ENCODE measurements around the gene MOB4.

Gene MOB4

GRCh38 chr2:197598450-197598849 lies 82.6 kb downstream of the MOB4 start:
- TF ChIP-seq SIN3A (IDR thresholded peaks at IDR 0.05; ENCODE audit: borderline replicate concordance, insufficient read depth, low read length) (no peak), REST (IDR thresholded peaks at IDR 0.05; ENCODE audit: insufficient read depth in 1 of 2, low read depth in 2 of 2, low read length in 2 of 2) (no peak), FOXP2 (optimal IDR thresholded peaks at IDR 0.05; ENCODE audit: borderline replicate concordance, extremely low read depth, extremely low read length, insufficient read depth) (no peak), POLR2AphosphoS5 (IDR thresholded peaks at IDR 0.05; ENCODE audit: low read depth, low read length) (no peak), TAF1 (IDR thresholded peaks at IDR 0.05; ENCODE audit: borderline replicate concordance, insufficient read depth, low read length) (no peak)

GRCh38 chr2:197599285-197599965 lies 83.6 kb downstream of the MOB4 start:
- no peak for TF ChIP-seq FOXP2 (optimal IDR thresholded peaks at IDR 0.05; ENCODE audit: borderline replicate concordance, extremely low read depth, extremely low read length, insufficient read depth)
- no peak for TF ChIP-seq SIN3A (IDR thresholded peaks at IDR 0.05; ENCODE audit: borderline replicate concordance, insufficient read depth, low read length)
- TF ChIP-seq REST (IDR thresholded peaks at IDR 0.05; ENCODE audit: insufficient read depth in 1 of 2, low read depth in 2 of 2, low read length in 2 of 2): no peak
- no peak for TF ChIP-seq TAF1 (IDR thresholded peaks at IDR 0.05; ENCODE audit: borderline replicate concordance, insufficient read depth, low read length)
- TF ChIP-seq POLR2AphosphoS5 (IDR thresholded peaks at IDR 0.05; ENCODE audit: low read depth, low read length): no peak

- TF ChIP-seq TAF1 (IDR thresholded peaks at IDR 0.05; ENCODE audit: borderline replicate concordance, insufficient read depth, low read length) (no peak), SIN3A (IDR thresholded peaks at IDR 0.05; ENCODE audit: borderline replicate concordance, insufficient read depth, low read length) (no peak), FOXP2 (optimal IDR thresholded peaks at IDR 0.05; ENCODE audit: borderline replicate concordance, extremely low read depth, extremely low read length, insufficient read depth) (no peak), REST (IDR thresholded peaks at IDR 0.05; ENCODE audit: insufficient read depth in 1 of 2, low read depth in 2 of 2, low read length in 2 of 2) (no peak), POLR2AphosphoS5 (IDR thresholded peaks at IDR 0.05; ENCODE audit: low read depth, low read length) (no peak)
These were observed 84.4 kb downstream of the MOB4 start for GRCh38 chr2:197600306-197600705.

- no peak for TF ChIP-seq SIN3A (IDR thresholded peaks at IDR 0.05; ENCODE audit: borderline replicate concordance, insufficient read depth, low read length)
- no peak for TF ChIP-seq POLR2AphosphoS5 (IDR thresholded peaks at IDR 0.05; ENCODE audit: low read depth, low read length)
- TF ChIP-seq REST (IDR thresholded peaks at IDR 0.05; ENCODE audit: insufficient read depth in 1 of 2, low read depth in 2 of 2, low read length in 2 of 2): no peak
- TF ChIP-seq TAF1 (IDR thresholded peaks at IDR 0.05; ENCODE audit: borderline replicate concordance, insufficient read depth, low read length): no peak
- no peak for TF ChIP-seq FOXP2 (optimal IDR thresholded peaks at IDR 0.05; ENCODE audit: borderline replicate concordance, extremely low read depth, extremely low read length, insufficient read depth)
These were observed 85.9 kb downstream of the MOB4 start for GRCh38 chr2:197601726-197602125.
